GM12874 (cell line): ENCODE results near the gene MLH1.

Experiments
- CTCF ChIP-seq: IDR thresholded peaks from 2 replicates; pipeline ENCODE4 v1.5.1; 2011; ENCODE audit warnings: low read depth, mild to moderate bottlenecking, control low read depth, low read length, moderate library complexity; ENCODE audit not compliant: insufficient read depth

The MLH1 gene

GRCh38 chr3:37029516-37030163, 36.3 kb downstream of the MLH1 start:
- TF ChIP-seq CTCF: no peak

- TF ChIP-seq CTCF: no peak
Observed at GRCh38 chr3:37030588-37030987, 37.3 kb downstream of the MLH1 start.

GRCh38 chr3:37031096-37031682, 37.9 kb downstream of the MLH1 start:
- no peak for TF ChIP-seq CTCF

GRCh38 chr3:37032961-37033360, 39.6 kb downstream of the MLH1 start:
- TF ChIP-seq CTCF: no peak

- no peak for TF ChIP-seq CTCF
Observed at GRCh38 chr3:37037352-37037751, 44.0 kb downstream of the MLH1 start.

GRCh38 chr3:37039161-37039846, 46.0 kb downstream of the MLH1 start:
- TF ChIP-seq CTCF: no peak

GRCh38 chr3:37040231-37040630, 46.9 kb downstream of the MLH1 start:
- TF ChIP-seq CTCF: no peak
